ENCODE results near the gene FAM180A. TPM values are rescaled to one million over a fixed set of nuclear protein-coding genes. Genes with fewer than 3 reads are reported as not detected.

FAM180A gene
- total and polyA plus RNA-seq, 2 of the 8 experiments (the other 6 are each of a cell fraction or from before 2014, with no cell fraction given) = not detected

GRCh38 chr7:135687466-135687865 lies 61.1 kb downstream of the FAM180A start:
- ChIA-PET POLR2A (ENCODE audit: partially characterized antibody) (interaction anchor here (0.6 to 0.9 kb wide), 2 partner anchors 11 to 1227 kb away, joined by 3 to 4 read pairs; no protein-coding TSS in a partner anchor), CTCF (ENCODE audit: partially characterized antibody) (interaction anchor here (0.6 to 3.3 kb wide), 5 partner anchors 10 to 57 kb away, joined by 3 to 22 read pairs (median 4); no protein-coding TSS in a partner anchor)
- WGBS, 2 experiments (ENCODE audit: extremely low coverage in 1 of 2, insufficient coverage in 1 of 2, insufficient read length in 1 of 2, insufficient replicate concordance in 2 of 2, low coverage in 1 of 2, low lambda C conversion rate in 2 of 2, missing lambda C conversion rate in 1 of 2) = 0% methylated on average over 1 of the region's 1 CpG; no CpG with 5 or more reads in 1 of the 2 experiments
- no peak overlapping the region for H4K5ac ChIP-seq (ENCODE audit: insufficient read length, low read depth, low read length)
- H3K9me3 ChIP-seq (ENCODE audit: insufficient read depth in 2 of 2, low read depth in 1 of 2, low read length in 1 of 2) = no peaks in the 10 kb centered on the region
- no peak overlapping the region for H2BK12ac ChIP-seq (ENCODE audit: low read depth, low read length)
- H2BK15ac ChIP-seq (ENCODE audit: low read length) = no peak overlapping the region
- no peak overlapping the region for H3K27ac ChIP-seq (ENCODE audit: low read depth, low read length)
- H3K79me1 ChIP-seq (ENCODE audit: low read depth, low read length) = peaks cover 4% of the 10 kb centered on the region; the same call in 1 of the 2 replicates
- H3K23ac ChIP-seq (ENCODE audit: insufficient read length) = no peak overlapping the region
- no peak overlapping the region for H3K56ac ChIP-seq (replicated peaks; ENCODE audit: insufficient read length, low read depth, low read length)
- H3K4ac ChIP-seq (replicated peaks; ENCODE audit: insufficient read length, low read depth, low read length) = no peak overlapping the region
- FAIRE-seq (no peak), DNase-seq (ENCODE audit: low read depth in 1 of 2, low spot score in 2 of 2) (no peak)
- H3K4me3 ChIP-seq (ENCODE audit: extremely low read depth in 1 of 4, insufficient read depth in 2 of 4, low read depth in 3 of 4, low read length in 4 of 4) = no peak overlapping the region
- peaks cover 0 to 15% (median 5%) of the 10 kb centered on the region in 4 experiments; a peak in 4 of 8 replicates for H3K36me3 ChIP-seq (ENCODE audit: control insufficient read depth in 2 of 4, insufficient read depth in 4 of 4, low read length in 3 of 4)
- H2BK20ac ChIP-seq (ENCODE audit: low read length) = no peak overlapping the region
- peaks cover 0 to 6% of the 10 kb centered on the region in 2 experiments for H4K20me1 ChIP-seq (replicated peaks in 1 of 2; ENCODE audit: control insufficient read depth in 1 of 2, insufficient read depth in 2 of 2, low read length in 2 of 2)
- no peak overlapping the region for H2AK5ac ChIP-seq (ENCODE audit: low read depth, low read length)
- no peak overlapping the region for H2AFZ ChIP-seq (ENCODE audit: low read length)
- no peak overlapping the region for H2BK5ac ChIP-seq (ENCODE audit: low read depth, low read length)
- H4K8ac ChIP-seq (ENCODE audit: extremely low read depth, insufficient read depth, low read length) = no peak overlapping the region
- H3K23me2 ChIP-seq (ENCODE audit: low read depth, low read length) = no peaks in the 10 kb centered on the region
- H3K27me3 ChIP-seq (replicated peaks in 1 of 4; ENCODE audit: control insufficient read depth in 3 of 4, extremely low read depth in 1 of 4, insufficient read depth in 3 of 4, low read length in 3 of 4) = no peaks in the 10 kb centered on the region
- H3K79me2 ChIP-seq (ENCODE audit: control insufficient read depth in 1 of 2, insufficient read depth in 2 of 2, low read length in 2 of 2) = no peaks in the 10 kb centered on the region
- no peak for TF ChIP-seq SUZ12 (IDR thresholded peaks at IDR 0.05; ENCODE audit: low read length)
- no peak for TF ChIP-seq KDM1A (IDR thresholded peaks at IDR 0.05; ENCODE audit: borderline replicate concordance, low read length)
- no peak for TF ChIP-seq SAP30 (IDR thresholded peaks at IDR 0.05; ENCODE audit: insufficient read depth, insufficient replicate concordance, low read length)
- TF ChIP-seq MAX (IDR thresholded peaks at IDR 0.05) = no peak
- no peak for TF ChIP-seq KDM5A (IDR thresholded peaks at IDR 0.05; ENCODE audit: low read length)
- TF ChIP-seq MAFK (IDR thresholded peaks at IDR 0.05; ENCODE audit: low read depth, low read length) = no peak
- no peak for TF ChIP-seq NANOG (IDR thresholded peaks at IDR 0.05; ENCODE audit: insufficient read depth, low read depth, low read length, poor library complexity, severe bottlenecking)
- no peak overlapping the region for H3K14ac ChIP-seq (ENCODE audit: insufficient read length)
- no peak overlapping the region for H3K9ac ChIP-seq (replicated peaks in 1 of 4; ENCODE audit: extremely low read depth in 1 of 4, low read depth in 3 of 4, low read length in 3 of 4)
- no peak overlapping the region for H3K4me2 ChIP-seq (ENCODE audit: insufficient read depth in 1 of 2, low read depth in 2 of 2, low read length in 2 of 2)
- no peak overlapping the region for H2BK120ac ChIP-seq (replicated peaks; ENCODE audit: low read depth, low read length)
- H3K4me1 ChIP-seq (replicated peaks in 1 of 4; ENCODE audit: control insufficient read depth in 3 of 4, insufficient read depth in 4 of 4, low read length in 3 of 4) = peaks cover 0 to 3% (median 0%) of the 10 kb centered on the region in 4 experiments; a peak in 1 of 7 replicates
- no peak overlapping the region for H3K18ac ChIP-seq (ENCODE audit: extremely low read depth, low read length)
- H4K91ac ChIP-seq (replicated peaks; ENCODE audit: insufficient read length, low read length) = no peak overlapping the region
